HG02642 (cell line): ENCODE data around the gene PYGM.

Experiments
- ATAC-seq: cut with Tn5 transposase; IDR thresholded peaks from one replicate; pipeline ENCODE4 v1.9.1; 2021; ENCODE audit warnings: mild to moderate bottlenecking; ENCODE audit not compliant: unreplicated experiment, poor library complexity

The PYGM gene

GRCh38 chr11:64742087-64742888 is 17.5 kb downstream of the PYGM start:
- ATAC-seq = peak; percentile 20

GRCh38 chr11:64741375-64742086 is 18.2 kb downstream of the PYGM start:
- no peak for ATAC-seq

GRCh38 chr11:64739871-64740270 is 19.9 kb downstream of the PYGM start:
- no peak for ATAC-seq

GRCh38 chr11:64736654-64737053 is 23.1 kb downstream of the PYGM start:
- ATAC-seq = no peak

GRCh38 chr11:64735725-64736259 is 24.0 kb downstream of the PYGM start:
- ATAC-seq = no peak

- no peak for ATAC-seq
Observed at GRCh38 chr11:64734811-64735724, 24.7 kb downstream of the PYGM start.

GRCh38 chr11:64731601-64732000 is 28.2 kb downstream of the PYGM start:
- no peak for ATAC-seq

GRCh38 chr11:64729851-64730382 is 29.9 kb downstream of the PYGM start:
- ATAC-seq = no peak

GRCh38 chr11:64728757-64729365 is 30.9 kb downstream of the PYGM start:
- ATAC-seq = no peak

- ATAC-seq = no peak
Observed at GRCh38 chr11:64726867-64727530, 32.8 kb downstream of the PYGM start.

- no peak for ATAC-seq
Observed at GRCh38 chr11:64726211-64726641, 33.5 kb downstream of the PYGM start.

GRCh38 chr11:64724863-64725532 is 34.8 kb downstream of the PYGM start:
- ATAC-seq = no peak

- no peak for ATAC-seq
Observed at GRCh38 chr11:64723907-64724862, 35.6 kb downstream of the PYGM start.

- peak; percentile 87 for ATAC-seq
Observed at GRCh38 chr11:64723117-64723906, 36.5 kb downstream of the PYGM start, which contains the start of gene NRXN2. Gene NRXN2, minus strand, starts transcription at chr11:64723197. Its CDS starts 9,498 bp downstream, at chr11:64713699.

- ATAC-seq = no peak
Observed at GRCh38 chr11:64722141-64723065, 37.4 kb downstream of the PYGM start.

- ATAC-seq = no peak
Observed at GRCh38 chr11:64721359-64721699, 38.4 kb downstream of the PYGM start.
